DOHH2 (cell line): ENCODE measurements around the gene OR8A1.

Source experiments
- H3F3A ChIP-seq: fragments of 200-600 bp; sonication (generic), shearing (Covaris generic); 2 replicates; pipeline ENCODE4 v1.6.0; 2016; ENCODE audit warnings: antibody characterized with exemption, mild to moderate bottlenecking; ENCODE audit not compliant: control insufficient read depth, insufficient read depth
- H3K27ac ChIP-seq: fragments of 200-600 bp; sonication (generic); 2 replicates; pipeline ENCODE4 v1.5.1; 2014; ENCODE audit warnings: low read depth, mild to moderate bottlenecking, low read length, moderate library complexity
- H3K27me3 ChIP-seq: fragments of 200-600 bp; sonication (generic); 2 replicates; pipeline ENCODE4 v1.6.1; 2014; ENCODE audit warnings: mild to moderate bottlenecking, low read length, mixed read lengths; ENCODE audit not compliant: control insufficient read depth
- H3K36me3 ChIP-seq: fragments of 200-600 bp; sonication (generic); 2 replicates; pipeline ENCODE4 v1.6.1; 2014; ENCODE audit warnings: mild to moderate bottlenecking, low read length, moderate library complexity, mixed read lengths; ENCODE audit not compliant: control insufficient read depth
- H3K4me1 ChIP-seq: fragments of 200-600 bp; sonication (generic); 2 replicates; pipeline ENCODE4 v1.6.1; 2014; ENCODE audit warnings: mild to moderate bottlenecking, low read length, mixed read lengths; ENCODE audit not compliant: control insufficient read depth
- H3K4me2 ChIP-seq: fragments of 200-600 bp; sonication (generic); 2 replicates; pipeline ENCODE4 v1.6.0; 2014; ENCODE audit warnings: mild to moderate bottlenecking, low read length, moderate library complexity
- H3K4me3 ChIP-seq: fragments of 200-600 bp; sonication (generic); 2 replicates; pipeline ENCODE4 v1.5.1; 2014; ENCODE audit warnings: mild to moderate bottlenecking, low read length, mixed read lengths
- H3K79me2 ChIP-seq: fragments of 200-600 bp; sonication (generic); 2 replicates; pipeline ENCODE4 v1.6.1; 2014; ENCODE audit warnings: mild to moderate bottlenecking, low read length, mixed read lengths; ENCODE audit not compliant: control insufficient read depth
- H3K9me2 ChIP-seq: fragments of 200-600 bp; sonication (generic); replicated peaks from 2 replicates; pipeline ENCODE4 v1.6.1; 2014; ENCODE audit warnings: mild to moderate bottlenecking, low read length, mixed read lengths; ENCODE audit not compliant: control insufficient read depth
- H3K9me3 ChIP-seq: fragments of 200-600 bp; sonication (generic); 2 replicates; pipeline ENCODE4 v1.6.1; 2014; ENCODE audit warnings: antibody characterized with exemption, low read length, mixed read lengths; ENCODE audit not compliant: control insufficient read depth, insufficient read depth
- H4K20me1 ChIP-seq: fragments of 200-600 bp; sonication (generic); 2 replicates; pipeline ENCODE4 v1.6.0; 2014; ENCODE audit warnings: low read depth, mild to moderate bottlenecking, antibody characterized with exemption, low read length, moderate library complexity; ENCODE audit not compliant: control insufficient read depth, insufficient read depth
- EZH2phosphoT487 ChIP-seq: fragments of 200-600 bp; sonication (generic); IDR thresholded peaks from 2 replicates; pipeline ENCODE4 v1.6.1; 2017; ENCODE audit warnings: borderline replicate concordance, mild to moderate bottlenecking, antibody characterized with exemption, low read length, moderate library complexity, mixed read lengths
- TF ChIP-seq, protein P1 (sequence below): fragments of 200-600 bp; sonication (generic); IDR thresholded peaks from one replicate; pipeline ENCODE4 v1.5.1; 2014; ENCODE audit warnings: antibody characterized with exemption, mild to moderate bottlenecking, low read depth, low read length; ENCODE audit not compliant: poor library complexity, severe bottlenecking

Gene OR8A1

DNA sequence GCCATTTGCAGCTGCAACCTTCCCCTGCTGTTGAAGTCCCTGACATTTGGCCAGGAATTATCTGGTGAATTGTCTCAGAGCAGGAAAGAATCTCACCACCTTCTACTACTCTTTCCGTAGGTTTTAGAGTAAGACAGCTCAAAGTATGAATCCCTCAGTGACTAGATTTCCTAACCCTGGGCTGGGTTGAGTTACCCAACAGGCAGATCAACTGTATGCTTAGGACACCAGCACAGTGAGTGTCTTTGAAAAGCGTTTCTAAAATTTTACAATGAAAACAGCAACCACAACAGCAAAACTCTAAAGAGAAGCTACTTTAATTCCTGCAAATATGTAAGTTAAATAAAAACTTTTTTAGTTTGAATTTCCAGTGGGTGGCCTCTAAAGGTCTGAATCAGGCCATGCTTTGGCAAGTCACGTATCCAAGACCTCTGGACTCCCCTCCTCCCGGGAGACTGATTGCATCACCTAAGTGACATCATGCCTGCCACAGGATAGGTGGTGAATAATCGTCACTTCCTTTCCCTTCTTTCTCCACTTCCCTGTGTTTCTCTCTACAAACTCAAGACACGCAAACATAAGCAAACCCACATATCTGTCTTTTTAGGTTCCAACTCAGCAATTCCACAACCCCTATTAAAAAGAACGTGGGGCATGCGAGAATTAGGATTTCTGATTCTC, 34.1 kb upstream of the OR8A1 start:
- Histone ChIP-seq H3K27ac (no peak overlapping the region), H3K79me2 (no peaks in the 10 kb centered on the region), H3F3A (no peaks in the 10 kb centered on the region), H3K36me3 (no peaks in the 10 kb centered on the region), H3K9me2 (no peaks in the 10 kb centered on the region), H3K4me3 (no peak overlapping the region), H3K4me1 (no peaks in the 10 kb centered on the region), H4K20me1 (no peaks in the 10 kb centered on the region), H3K4me2 (no peak overlapping the region), H3K9me3 (no peaks in the 10 kb centered on the region), H3K27me3 (no peaks in the 10 kb centered on the region)
- TF ChIP-seq EZH2phosphoT487, result no peak
- TF ChIP-seq, protein P1, sequence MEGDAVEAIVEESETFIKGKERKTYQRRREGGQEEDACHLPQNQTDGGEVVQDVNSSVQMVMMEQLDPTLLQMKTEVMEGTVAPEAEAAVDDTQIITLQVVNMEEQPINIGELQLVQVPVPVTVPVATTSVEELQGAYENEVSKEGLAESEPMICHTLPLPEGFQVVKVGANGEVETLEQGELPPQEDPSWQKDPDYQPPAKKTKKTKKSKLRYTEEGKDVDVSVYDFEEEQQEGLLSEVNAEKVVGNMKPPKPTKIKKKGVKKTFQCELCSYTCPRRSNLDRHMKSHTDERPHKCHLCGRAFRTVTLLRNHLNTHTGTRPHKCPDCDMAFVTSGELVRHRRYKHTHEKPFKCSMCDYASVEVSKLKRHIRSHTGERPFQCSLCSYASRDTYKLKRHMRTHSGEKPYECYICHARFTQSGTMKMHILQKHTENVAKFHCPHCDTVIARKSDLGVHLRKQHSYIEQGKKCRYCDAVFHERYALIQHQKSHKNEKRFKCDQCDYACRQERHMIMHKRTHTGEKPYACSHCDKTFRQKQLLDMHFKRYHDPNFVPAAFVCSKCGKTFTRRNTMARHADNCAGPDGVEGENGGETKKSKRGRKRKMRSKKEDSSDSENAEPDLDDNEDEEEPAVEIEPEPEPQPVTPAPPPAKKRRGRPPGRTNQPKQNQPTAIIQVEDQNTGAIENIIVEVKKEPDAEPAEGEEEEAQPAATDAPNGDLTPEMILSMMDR, result no peak

DNA sequence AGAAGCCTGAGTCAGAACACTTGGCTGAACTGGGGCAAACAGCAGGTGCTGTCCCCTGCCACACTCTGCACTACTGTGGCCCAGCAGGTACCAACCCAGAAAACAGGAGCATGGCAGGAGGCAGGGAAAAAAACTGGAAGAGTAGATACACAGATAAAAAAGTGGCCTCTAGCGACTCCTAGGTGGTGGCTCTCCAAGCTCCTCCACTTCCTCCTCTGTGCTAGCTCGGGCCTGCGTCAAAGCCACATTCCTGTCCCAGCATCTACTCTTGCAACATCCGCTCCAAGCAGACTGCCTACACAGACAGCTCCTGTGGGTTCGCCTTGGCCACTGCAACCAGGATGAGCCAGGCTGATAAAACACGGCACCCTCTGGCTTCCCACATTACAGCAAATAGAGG, 33.3 kb upstream of the OR8A1 start:
- Histone ChIP-seq H3K9me3 (no peaks in the 10 kb centered on the region), H3K4me2 (no peak overlapping the region), H3K4me1 (no peaks in the 10 kb centered on the region), H3K79me2 (no peaks in the 10 kb centered on the region), H3K4me3 (no peak overlapping the region), H4K20me1 (no peaks in the 10 kb centered on the region), H3K9me2 (no peaks in the 10 kb centered on the region), H3K36me3 (no peaks in the 10 kb centered on the region), H3K27ac (no peak overlapping the region), H3F3A (no peaks in the 10 kb centered on the region), H3K27me3 (no peaks in the 10 kb centered on the region)
- TF ChIP-seq EZH2phosphoT487, result no peak
- TF ChIP-seq, protein P1, result no peak

DNA sequence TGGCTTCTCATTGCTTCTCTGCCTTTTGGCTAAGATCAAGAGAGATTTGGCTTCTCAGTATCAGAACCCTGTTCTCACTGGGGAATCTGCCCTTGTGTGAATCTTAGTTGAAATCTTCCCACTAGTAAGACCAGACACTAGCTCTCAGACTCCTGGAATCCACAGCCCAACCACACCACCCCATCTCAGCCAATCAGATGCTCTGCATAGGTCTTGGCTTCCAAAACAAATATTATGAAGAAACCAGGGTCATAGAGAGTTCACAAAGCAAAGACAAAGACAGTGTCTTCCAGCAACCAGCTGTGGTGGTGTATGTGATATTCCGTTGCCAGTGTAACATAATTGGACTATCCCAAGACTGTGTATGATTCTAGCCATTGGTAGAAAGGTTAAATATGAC, 31.8 kb upstream of the OR8A1 start:
- Histone ChIP-seq H4K20me1 (no peaks in the 10 kb centered on the region), H3K4me2 (no peak overlapping the region), H3K4me3 (no peak overlapping the region), H3K27ac (no peak overlapping the region), H3K79me2 (no peaks in the 10 kb centered on the region), H3K4me1 (no peaks in the 10 kb centered on the region), H3K27me3 (no peaks in the 10 kb centered on the region), H3K36me3 (no peaks in the 10 kb centered on the region), H3F3A (no peaks in the 10 kb centered on the region), H3K9me2 (no peaks in the 10 kb centered on the region), H3K9me3 (no peaks in the 10 kb centered on the region)
- TF ChIP-seq EZH2phosphoT487, result no peak
- TF ChIP-seq, protein P1, result no peak
